ENCODE measurements around the gene GATA1. TPM values are rescaled to one million over a fixed set of nuclear protein-coding genes. Genes with fewer than 3 reads are reported as not detected.

The GATA1 gene
- polyA plus RNA-seq, 2 of the 4 experiments (the other 2 are of a cell fraction) = not detected

DNA sequence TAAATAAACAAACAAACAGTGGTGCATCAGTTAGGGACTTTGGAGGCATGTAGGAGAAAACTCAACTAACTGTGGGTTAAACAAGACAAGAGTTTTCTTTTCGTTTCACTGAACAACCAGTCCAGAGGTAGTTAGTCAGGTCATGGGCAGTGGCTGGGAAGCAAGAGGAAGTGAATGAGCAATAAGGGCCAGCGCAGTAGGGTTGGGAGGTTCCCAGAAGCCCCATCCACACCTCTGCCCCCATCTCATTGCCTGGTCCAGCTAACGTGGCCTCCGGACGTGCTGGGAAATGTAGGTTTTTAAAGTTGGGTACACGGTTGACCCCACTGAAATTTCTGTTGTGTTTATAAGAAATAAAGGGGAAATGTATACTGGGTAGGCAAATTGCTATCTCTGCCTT is 16.1 kb upstream of the GATA1 start:
- FAIRE-seq = no peak
- POLR2A ChIA-PET = no interaction called here

DNA sequence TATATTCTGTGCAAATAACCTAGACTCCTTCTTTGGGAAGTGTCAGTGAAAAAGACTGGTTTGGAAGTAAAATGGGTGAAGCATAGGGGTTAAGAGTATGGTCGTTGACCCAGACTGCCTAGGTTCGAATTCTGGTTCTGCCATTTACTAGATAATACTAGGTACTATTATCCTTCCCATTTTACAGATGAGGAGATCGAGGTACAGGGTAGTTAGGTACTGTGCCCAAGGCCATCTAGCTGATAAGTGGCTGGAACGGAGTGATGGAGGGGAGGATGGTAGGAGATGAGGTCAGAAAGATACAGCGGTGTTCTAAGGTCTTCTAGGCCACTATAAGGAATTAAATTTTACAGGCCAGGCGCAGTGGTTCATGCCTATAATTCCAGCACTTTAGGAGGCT is 13.8 kb upstream of the GATA1 start:
- 47% methylated on average over 6 of the region's 6 CpGs for WGBS (ENCODE audit: missing lambda C conversion rate)
- ChIA-PET CTCF (no interaction called here), POLR2A (no interaction called here)
- ATAC-seq (no peak), FAIRE-seq (no peak), DNase-seq (ENCODE audit: low read depth in 1 of 2, low spot score in 1 of 2) (no peak)
- Histone ChIP-seq H3K4me1 (no peaks in the 10 kb centered on the region), H3K27ac (no peak overlapping the region), H3K4me3 (no peak overlapping the region), H3K9me3 (no peaks in the 10 kb centered on the region), H3K4me2 (no peak overlapping the region)
- TF ChIP-seq GATA3 (IDR thresholded peaks at IDR 0.05; ENCODE audit: borderline replicate concordance) (no peak), SMC3 (IDR thresholded peaks at IDR 0.05) (no peak), KDM1A (IDR thresholded peaks at IDR 0.05; ENCODE audit: low read depth) (no peak), NR3C1 (IDR thresholded peaks at IDR 0.05) (no peak), ZFP36 (IDR thresholded peaks at IDR 0.05; ENCODE audit: borderline replicate concordance, partially characterized antibody) (no peak), ZSCAN20 (CRISPR knock-in tag; IDR thresholded peaks at IDR 0.05) (no peak), RAD21 (conservative IDR thresholded peaks at IDR 0.05 in 1 of 2, IDR thresholded peaks at IDR 0.05 in 1 of 2) (no peak), HOXA7 (CRISPR knock-in tag; IDR thresholded peaks at IDR 0.05) (no peak), HDAC2 (IDR thresholded peaks at IDR 0.05) (no peak), ZC3H11A (IDR thresholded peaks at IDR 0.05) (no peak), HES2 (IDR thresholded peaks at IDR 0.05) (no peak), NPAS2 (CRISPR knock-in tag; IDR thresholded peaks at IDR 0.05; ENCODE audit: borderline replicate concordance) (no peak), RARB (CRISPR knock-in tag; IDR thresholded peaks at IDR 0.05) (no peak), HOXB5 (CRISPR knock-in tag; IDR thresholded peaks at IDR 0.05) (no peak), EP300 (IDR thresholded peaks at IDR 0.05) (no peak), KDM5A (IDR thresholded peaks at IDR 0.05) (no peak)
- TF ChIP-seq, protein P1, sequence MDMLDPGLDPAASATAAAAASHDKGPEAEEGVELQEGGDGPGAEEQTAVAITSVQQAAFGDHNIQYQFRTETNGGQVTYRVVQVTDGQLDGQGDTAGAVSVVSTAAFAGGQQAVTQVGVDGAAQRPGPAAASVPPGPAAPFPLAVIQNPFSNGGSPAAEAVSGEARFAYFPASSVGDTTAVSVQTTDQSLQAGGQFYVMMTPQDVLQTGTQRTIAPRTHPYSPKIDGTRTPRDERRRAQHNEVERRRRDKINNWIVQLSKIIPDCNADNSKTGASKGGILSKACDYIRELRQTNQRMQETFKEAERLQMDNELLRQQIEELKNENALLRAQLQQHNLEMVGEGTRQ (IDR thresholded peaks at IDR 0.05) = no peak
- TF ChIP-seq, protein P2, sequence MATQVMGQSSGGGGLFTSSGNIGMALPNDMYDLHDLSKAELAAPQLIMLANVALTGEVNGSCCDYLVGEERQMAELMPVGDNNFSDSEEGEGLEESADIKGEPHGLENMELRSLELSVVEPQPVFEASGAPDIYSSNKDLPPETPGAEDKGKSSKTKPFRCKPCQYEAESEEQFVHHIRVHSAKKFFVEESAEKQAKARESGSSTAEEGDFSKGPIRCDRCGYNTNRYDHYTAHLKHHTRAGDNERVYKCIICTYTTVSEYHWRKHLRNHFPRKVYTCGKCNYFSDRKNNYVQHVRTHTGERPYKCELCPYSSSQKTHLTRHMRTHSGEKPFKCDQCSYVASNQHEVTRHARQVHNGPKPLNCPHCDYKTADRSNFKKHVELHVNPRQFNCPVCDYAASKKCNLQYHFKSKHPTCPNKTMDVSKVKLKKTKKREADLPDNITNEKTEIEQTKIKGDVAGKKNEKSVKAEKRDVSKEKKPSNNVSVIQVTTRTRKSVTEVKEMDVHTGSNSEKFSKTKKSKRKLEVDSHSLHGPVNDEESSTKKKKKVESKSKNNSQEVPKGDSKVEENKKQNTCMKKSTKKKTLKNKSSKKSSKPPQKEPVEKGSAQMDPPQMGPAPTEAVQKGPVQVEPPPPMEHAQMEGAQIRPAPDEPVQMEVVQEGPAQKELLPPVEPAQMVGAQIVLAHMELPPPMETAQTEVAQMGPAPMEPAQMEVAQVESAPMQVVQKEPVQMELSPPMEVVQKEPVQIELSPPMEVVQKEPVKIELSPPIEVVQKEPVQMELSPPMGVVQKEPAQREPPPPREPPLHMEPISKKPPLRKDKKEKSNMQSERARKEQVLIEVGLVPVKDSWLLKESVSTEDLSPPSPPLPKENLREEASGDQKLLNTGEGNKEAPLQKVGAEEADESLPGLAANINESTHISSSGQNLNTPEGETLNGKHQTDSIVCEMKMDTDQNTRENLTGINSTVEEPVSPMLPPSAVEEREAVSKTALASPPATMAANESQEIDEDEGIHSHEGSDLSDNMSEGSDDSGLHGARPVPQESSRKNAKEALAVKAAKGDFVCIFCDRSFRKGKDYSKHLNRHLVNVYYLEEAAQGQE (IDR thresholded peaks at IDR 0.05) = no peak

More for the DNA sequence above, 16.1 kb upstream of the GATA1 start:
- Histone ChIP-seq H3K4me3 (no peak overlapping the region), H3K4me1 (no peaks in the 10 kb centered on the region), H3K27ac (no peak overlapping the region), H3K9me3 (no peaks in the 10 kb centered on the region), H3K4me2 (no peak overlapping the region)
- no peak for DNase-seq (ENCODE audit: low read depth in 1 of 2, low spot score in 1 of 2)
- TF ChIP-seq RNF2 (IDR thresholded peaks at IDR 0.05; ENCODE audit: borderline replicate concordance, low read depth) = no peak
- no peak for TF ChIP-seq FOSB (CRISPR knock-in tag; IDR thresholded peaks at IDR 0.05)
- TF ChIP-seq SREBF2 (IDR thresholded peaks at IDR 0.05) = no peak
- no peak for TF ChIP-seq MAZ (IDR thresholded peaks at IDR 0.05; ENCODE audit: borderline replicate concordance, low read depth, low read length)
- TF ChIP-seq HOXB13 (CRISPR knock-in tag; IDR thresholded peaks at IDR 0.05; ENCODE audit: low read depth) = no peak
- no peak for TF ChIP-seq CHD2 (IDR thresholded peaks at IDR 0.05; ENCODE audit: low read length, partially characterized antibody)
- TF ChIP-seq BCL3 (IDR thresholded peaks at IDR 0.05) = no peak
- TF ChIP-seq ELK1 (IDR thresholded peaks at IDR 0.05; ENCODE audit: low read depth, low read length) = no peak
- no peak for TF ChIP-seq JUN (IDR thresholded peaks at IDR 0.05)
- TF ChIP-seq NPAS2 (CRISPR knock-in tag; IDR thresholded peaks at IDR 0.05; ENCODE audit: borderline replicate concordance) = no peak
- no peak for TF ChIP-seq HDAC2 (IDR thresholded peaks at IDR 0.05)
- TF ChIP-seq CTCF (IDR thresholded peaks at IDR 0.05) = no peak
- TF ChIP-seq ZNF302 (CRISPR knock-in tag; IDR thresholded peaks at IDR 0.05) = no peak
- CTCF ChIA-PET = no interaction called here
- WGBS (ENCODE audit: missing lambda C conversion rate) = 69% methylated on average over 6 of the region's 6 CpGs
- no peak for ATAC-seq
